Stimulated activated naive CD8-positive, alpha-beta T cell treated with anti-CD3 and anti-CD28 coated beads, Interleukin-15, amount 100 ng/mL, for 72 hours (primary cell): Measurements from ENCODE around the gene POFUT1.
A peak's percentile ranks its signal among the peaks of the same experiment; 100 is the strongest.
"Not testable (repeated sequence)": the region's sequence is repeated elsewhere in the genome, so short reads cannot be mapped to it uniquely, and the experiment has no call there.

Experiments used
- ATAC-seq: fragments of 150-1000 bp; cut with Tn5 transposase; 2 replicates; pipeline ENCODE4 v1.10.0; 2021; ENCODE audit warnings: mild to moderate bottlenecking, moderate library complexity
- DNase-seq, 2 donors: peaks; one replicate each; pipeline ENCODE4 v3.0.0; 2021 to 2022
- H3K27ac Mint-ChIP-seq, 2 donors: one replicate each; pipeline ENCODE4 v1.8.0; 2022; ENCODE audit warnings: mild to moderate bottlenecking in 2 of 2, mixed read lengths in 2 of 2, moderate library complexity in 2 of 2
- H3K27me3 Mint-ChIP-seq: one replicate; pipeline ENCODE4 v1.8.0; 2022; ENCODE audit warnings: mixed read lengths
- H3K4me1 Mint-ChIP-seq: one replicate; pipeline ENCODE4 v1.8.0; 2022; ENCODE audit warnings: mild to moderate bottlenecking, mixed read lengths
- H3K4me3 Mint-ChIP-seq, 2 donors: one replicate each; pipeline ENCODE4 v1.8.0; 2022; ENCODE audit warnings: mild to moderate bottlenecking in 2 of 2, mixed read lengths in 2 of 2, moderate library complexity in 1 of 2
- H3K9me3 Mint-ChIP-seq, 2 donors: one replicate each; pipeline ENCODE4 v1.8.0; 2022; ENCODE audit warnings: mixed read lengths in 2 of 2

POFUT1 gene

DNA sequence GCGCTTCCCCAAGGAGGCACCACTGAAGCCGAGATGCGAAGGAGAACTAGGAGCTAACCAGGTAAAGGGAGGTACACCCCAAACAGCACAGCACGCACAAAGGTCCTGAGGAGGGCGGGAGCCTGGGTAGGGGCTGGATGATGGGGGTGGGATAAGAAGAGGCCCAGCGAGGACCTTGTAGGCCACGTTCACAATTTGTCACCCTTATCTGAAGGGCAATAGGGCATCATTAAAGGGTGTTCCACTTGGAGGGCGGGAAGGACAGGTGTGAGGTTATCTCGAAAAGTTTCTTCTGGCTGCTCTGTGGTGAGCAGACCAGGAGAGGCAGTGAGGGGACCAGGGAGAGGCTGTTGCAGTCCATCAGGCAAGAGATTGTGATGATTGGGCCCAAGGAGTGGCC is 25.6 kb downstream of the POFUT1 start:
- no peaks in the 10 kb centered on the region for H3K9me3 Mint-ChIP-seq
- no peak for DNase-seq
- H3K27ac Mint-ChIP-seq, result peak overlapping the region; percentile 97 to 99
- no peak for ATAC-seq
- H3K4me1 Mint-ChIP-seq, result peaks cover 61% of the 10 kb centered on the region
- peak overlapping the region; percentile 77 to 85 for H3K4me3 Mint-ChIP-seq
- H3K27me3 Mint-ChIP-seq, result no peaks in the 10 kb centered on the region

DNA sequence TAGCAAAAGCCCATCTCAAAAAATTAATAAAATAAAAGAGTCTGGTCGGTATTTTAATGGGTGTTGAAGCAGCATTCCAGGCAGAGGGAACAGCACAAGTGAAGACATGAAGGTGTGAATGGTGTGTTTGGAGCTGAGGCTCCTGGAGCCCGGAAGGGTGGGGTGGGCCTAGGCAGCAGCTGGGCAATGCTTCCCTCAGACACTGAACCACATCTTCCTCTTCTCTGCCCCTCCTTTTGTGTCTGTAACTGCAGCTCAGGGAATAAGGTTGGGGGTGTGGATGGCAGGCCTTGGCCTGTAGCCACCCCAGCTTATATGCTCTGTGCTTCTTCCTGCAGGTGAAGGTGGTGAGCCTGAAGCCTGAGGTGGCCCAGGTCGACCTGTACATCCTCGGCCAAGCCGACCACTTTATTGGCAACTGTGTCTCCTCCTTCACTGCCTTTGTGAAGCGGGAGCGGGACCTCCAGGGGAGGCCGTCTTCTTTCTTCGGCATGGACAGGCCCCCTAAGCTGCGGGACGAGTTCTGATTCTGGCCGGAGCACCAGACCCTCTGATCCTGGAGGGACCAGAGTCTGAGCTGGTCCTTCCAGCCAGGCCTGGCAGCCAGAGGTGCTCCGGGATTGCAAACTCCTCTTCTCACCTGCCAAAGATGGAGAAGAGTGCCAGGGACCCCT is 26.6 kb downstream of the POFUT1 start:
- no peak for ATAC-seq
- Mint-ChIP-seq H3K27ac (peak overlapping the region; percentile 69 to 84), H3K4me1 (peaks cover 66% of the 10 kb centered on the region), H3K27me3 (no peaks in the 10 kb centered on the region), H3K4me3 (no peak overlapping the region), H3K9me3 (no peaks in the 10 kb centered on the region)
- DNase-seq, result no peak

DNA sequence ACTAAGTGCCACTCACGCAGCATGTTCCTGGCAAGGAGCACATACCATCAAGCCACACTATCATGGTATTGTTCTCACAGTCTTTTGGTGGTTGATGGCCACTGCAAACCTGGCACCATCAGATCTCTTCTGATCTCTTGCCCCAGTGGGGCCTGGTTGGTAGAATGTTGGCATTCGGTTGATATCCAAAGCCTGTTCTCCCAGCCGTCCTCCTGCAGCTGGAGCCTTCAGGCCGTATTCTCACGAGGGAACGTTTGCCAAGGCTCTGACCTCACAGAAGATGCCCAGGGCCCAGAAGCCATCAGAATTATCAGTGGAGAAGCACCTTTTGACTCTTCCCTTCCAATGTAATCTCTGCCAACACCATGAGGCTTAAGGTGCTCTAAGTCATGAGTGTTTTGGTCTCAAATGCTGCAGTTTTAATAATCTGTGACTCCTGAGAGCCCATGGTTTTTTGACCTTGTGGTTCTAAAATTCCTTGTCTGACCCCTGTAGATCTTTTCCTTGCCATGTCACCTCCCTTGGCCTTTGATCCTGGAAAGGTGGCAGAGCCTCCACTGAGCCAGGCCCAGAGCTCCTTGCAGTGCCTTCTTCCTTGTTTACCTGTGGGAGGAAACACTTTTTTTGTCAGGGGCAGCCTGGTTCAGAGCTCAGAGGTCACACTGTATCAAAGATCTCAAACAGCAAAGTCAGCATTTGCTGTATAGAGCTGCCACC is 27.8 kb downstream of the POFUT1 start:
- Mint-ChIP-seq H3K27me3 (no peaks in the 10 kb centered on the region), H3K4me3 (no peak overlapping the region), H3K4me1 (peaks cover 77% of the 10 kb centered on the region), H3K9me3 (no peaks in the 10 kb centered on the region), H3K27ac (peak overlapping the region; percentile 90 to 94)
- DNase-seq (no peak), ATAC-seq (no peak)

DNA sequence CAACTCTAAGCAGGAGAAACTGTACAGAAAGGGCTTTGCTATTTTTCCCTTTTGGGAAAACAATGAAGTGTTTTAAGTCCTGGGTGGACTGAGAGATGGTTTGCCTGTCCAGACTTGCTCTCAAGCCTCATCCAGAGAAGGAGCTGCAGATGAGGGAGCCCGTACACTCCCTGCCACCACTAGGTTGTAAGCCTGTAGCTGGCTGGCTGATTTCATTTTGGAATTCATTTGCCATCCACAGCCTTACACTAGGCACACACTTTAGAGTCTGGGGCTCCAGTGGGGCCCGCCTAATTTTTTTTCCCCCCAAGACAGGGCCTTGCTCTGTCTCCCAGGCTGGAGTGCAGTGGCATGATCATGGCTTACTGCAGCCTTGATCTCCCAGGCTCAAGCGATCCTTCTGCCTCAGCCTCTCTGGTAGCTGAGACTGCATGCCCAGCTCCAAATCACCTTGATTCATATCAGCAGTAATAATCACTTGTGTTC is 28.4 kb downstream of the POFUT1 start:
- Mint-ChIP-seq H3K27me3 (no peaks in the 10 kb centered on the region), H3K27ac (peak overlapping the region; percentile 87 to 94), H3K4me3 (no peak overlapping the region), H3K4me1 (peaks cover 77% of the 10 kb centered on the region), H3K9me3 (no peaks in the 10 kb centered on the region)
- DNase-seq, result no peak
- ATAC-seq, result no peak

DNA sequence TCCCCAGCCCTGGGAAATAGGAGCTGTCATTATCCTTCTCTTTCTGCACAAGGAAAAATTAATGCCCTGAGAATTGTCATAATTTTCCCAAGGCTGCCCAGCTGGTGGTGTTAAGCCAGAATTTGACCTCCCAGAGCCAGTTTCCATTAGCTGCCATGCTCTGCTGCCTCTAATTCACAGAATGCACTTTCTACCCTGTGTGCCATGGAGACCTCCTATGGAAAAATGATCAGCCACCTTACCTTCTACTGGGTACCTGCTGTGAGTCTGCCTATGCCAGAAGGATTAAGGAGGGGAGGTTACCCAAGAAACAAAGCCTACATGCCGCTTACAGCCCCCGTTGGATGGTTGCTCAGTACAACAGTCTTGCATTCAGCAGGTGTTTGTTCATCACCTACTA is 29.1 kb downstream of the POFUT1 start:
- H3K4me1 Mint-ChIP-seq, result peaks cover 77% of the 10 kb centered on the region
- H3K27ac Mint-ChIP-seq, result no peak overlapping the region
- H3K27me3 Mint-ChIP-seq, result no peaks in the 10 kb centered on the region
- H3K4me3 Mint-ChIP-seq, result no peak overlapping the region
- ATAC-seq, result no peak
- DNase-seq, result no peak
- no peaks in the 10 kb centered on the region for H3K9me3 Mint-ChIP-seq

DNA sequence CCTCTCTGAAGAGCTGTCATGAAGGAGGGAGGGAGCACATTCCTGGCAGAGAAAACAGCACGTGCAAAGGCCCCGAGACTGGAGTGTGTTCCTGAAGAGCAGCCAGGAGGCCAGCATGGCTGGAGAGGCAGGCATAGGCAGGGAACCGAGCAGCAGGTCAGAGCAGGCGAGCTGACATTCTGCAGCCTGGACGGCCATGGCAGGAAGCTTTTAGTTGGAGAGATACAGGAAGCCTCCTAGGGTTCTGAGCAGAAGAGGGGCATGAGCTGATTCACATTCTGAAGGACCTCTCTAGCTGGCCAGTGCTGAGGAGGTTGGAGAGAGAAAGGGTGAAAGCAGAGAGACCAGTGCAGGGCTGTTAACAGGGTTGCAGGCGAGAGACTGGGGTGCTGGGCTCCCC is 29.7 kb downstream of the POFUT1 start:
- peak overlapping the region in 1 of 2 donors; percentile 24 for H3K27ac Mint-ChIP-seq

DNA sequence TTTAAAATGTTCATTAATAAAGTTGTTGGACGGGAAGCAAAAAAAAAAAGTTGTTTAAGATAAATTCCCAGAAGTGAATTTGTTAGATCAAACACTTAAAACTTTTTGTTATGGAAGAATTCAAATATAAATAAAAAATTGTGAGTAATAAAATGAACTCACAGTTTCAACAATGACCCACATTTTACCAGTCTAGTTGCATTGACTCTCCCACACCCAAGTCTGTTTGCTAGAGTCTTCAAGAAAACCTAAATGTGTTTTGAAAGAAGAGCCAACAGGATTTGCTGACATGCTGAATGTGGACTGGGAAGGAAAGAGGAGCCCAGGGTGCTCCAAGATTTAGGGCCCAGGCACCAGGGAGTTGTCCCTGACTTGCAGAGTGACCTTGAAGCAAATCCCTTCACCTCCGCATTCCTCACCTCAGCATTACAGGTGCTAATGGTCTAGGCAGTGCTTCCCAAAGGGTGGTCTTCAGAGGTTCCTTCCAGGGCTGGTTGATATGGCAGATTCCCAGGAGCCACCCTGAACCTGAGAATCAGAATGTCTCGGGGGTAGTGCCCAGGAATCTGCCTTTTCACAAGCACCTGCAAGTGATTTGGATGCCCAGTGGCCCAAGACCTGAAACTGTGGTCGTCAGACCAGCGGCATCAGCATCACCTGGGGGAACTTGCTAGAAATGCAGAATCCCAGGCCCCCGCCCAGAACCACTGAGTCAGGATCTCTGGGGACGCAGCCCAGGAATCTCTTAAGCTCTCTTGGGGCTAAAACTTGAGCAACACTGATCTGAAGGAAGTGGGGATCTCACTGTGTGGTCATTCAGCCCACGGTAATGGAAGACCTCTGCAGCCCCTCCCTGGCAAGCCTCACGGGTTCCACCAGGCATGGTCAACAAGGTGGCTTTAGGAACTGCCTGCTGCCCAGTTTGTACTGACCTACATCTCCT is 31.1 kb downstream of the POFUT1 start:
- Mint-ChIP-seq H3K4me3 (no peak overlapping the region), H3K9me3 (no peaks in the 10 kb centered on the region), H3K4me1 (peaks cover 58% of the 10 kb centered on the region), H3K27ac (no peak overlapping the region), H3K27me3 (no peaks in the 10 kb centered on the region)
- no peak for ATAC-seq
- no peak for DNase-seq

More for the DNA sequence above, 29.7 kb downstream of the POFUT1 start:
- DNase-seq (no peak), ATAC-seq (no peak)
- H3K27me3 Mint-ChIP-seq, result no peaks in the 10 kb centered on the region
- H3K4me3 Mint-ChIP-seq, result no peak overlapping the region
- peaks cover 71% of the 10 kb centered on the region for H3K4me1 Mint-ChIP-seq
- no peaks in the 10 kb centered on the region for H3K9me3 Mint-ChIP-seq

DNA sequence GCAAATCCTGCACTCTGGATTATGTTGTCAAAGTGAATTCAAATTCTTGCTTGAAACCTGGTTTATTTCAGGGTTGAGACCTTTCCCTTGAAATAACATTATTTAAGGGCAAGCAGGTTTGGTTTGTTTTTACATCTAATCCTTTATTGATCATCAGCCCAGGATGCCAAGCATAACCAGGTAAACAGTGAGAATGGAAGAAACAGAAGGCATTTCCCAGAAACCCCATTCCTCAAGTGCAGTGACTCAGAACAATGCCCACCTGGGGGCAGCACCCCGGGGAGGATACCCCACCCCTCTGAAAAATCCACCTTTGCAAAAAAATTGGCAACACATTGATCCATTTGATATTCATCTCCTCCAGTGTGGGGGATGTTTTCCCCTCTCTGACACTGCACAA is 32.5 kb downstream of the POFUT1 start:
- Mint-ChIP-seq H3K4me1 (peaks cover 56% of the 10 kb centered on the region), H3K4me3 (peak overlapping the region in 1 of 2 donors; percentile 53), H3K9me3 (no peaks in the 10 kb centered on the region), H3K27me3 (no peaks in the 10 kb centered on the region), H3K27ac (peak overlapping the region; percentile 44 to 48)
- ATAC-seq (no peak), DNase-seq (no peak)

DNA sequence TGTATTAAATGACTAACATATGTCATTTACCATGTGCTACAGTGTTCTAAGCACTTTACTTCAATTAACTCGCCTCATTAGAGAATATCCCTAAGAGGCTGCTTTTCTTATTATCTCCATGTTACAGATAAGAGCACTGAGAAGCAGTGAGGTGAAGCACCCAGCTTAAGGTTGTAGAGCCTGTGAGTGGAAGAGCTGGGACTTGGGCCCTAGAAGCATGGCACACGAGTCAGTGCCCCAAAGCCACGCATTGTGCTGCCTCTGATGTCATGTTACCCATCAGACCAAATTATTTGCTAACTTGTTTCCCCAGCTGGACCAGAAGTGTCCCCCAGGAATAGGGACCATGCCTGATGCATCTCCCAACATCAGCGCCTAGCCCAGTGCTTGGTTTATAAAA is 34.1 kb downstream of the POFUT1 start:
- ATAC-seq, result no peak
- Mint-ChIP-seq H3K27me3 (no peaks in the 10 kb centered on the region), H3K4me3 (no peak overlapping the region), H3K4me1 (peaks cover 55% of the 10 kb centered on the region), H3K27ac (no peak overlapping the region), H3K9me3 (no peaks in the 10 kb centered on the region)
- DNase-seq, result no peak

DNA sequence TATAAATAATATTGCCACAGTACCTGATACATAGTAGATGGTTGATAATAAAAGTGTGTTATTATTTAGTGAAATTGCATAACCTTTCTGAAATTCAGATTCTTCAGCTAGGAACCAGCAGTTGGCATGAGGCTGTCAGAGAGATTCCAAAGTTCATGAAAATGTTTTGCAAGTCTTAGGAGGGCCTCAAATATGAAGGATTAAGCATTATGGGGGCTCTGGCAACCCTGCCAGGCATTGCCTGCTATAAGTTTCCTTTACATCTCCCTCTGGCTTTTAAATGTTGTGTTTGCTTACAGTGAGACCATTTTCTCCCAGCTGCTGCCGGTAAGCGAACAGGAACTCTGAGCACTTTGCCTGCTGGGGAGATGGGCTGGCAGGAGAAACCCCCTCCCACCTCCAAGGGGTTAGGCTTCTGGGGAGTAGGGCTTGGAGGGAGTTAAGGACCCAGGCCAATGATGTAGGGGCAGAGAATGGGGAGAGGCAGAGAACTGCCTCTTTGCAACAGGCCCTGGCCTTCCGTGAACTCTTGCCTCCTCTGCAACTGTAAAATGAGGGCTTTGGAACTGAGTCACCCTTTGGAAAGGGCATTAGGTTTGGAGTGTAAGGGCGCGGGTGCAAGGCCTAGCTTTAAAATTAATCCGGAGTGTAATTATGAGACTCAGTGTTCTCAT is 36.6 kb downstream of the POFUT1 start:
- peak overlapping the region; percentile 52 to 59 for H3K27ac Mint-ChIP-seq
- no peaks in the 10 kb centered on the region for H3K27me3 Mint-ChIP-seq
- peaks cover 52% of the 10 kb centered on the region for H3K4me1 Mint-ChIP-seq
- ATAC-seq, result no peak
- H3K9me3 Mint-ChIP-seq, result no peaks in the 10 kb centered on the region
- no peak overlapping the region for H3K4me3 Mint-ChIP-seq
- DNase-seq, result no peak

DNA sequence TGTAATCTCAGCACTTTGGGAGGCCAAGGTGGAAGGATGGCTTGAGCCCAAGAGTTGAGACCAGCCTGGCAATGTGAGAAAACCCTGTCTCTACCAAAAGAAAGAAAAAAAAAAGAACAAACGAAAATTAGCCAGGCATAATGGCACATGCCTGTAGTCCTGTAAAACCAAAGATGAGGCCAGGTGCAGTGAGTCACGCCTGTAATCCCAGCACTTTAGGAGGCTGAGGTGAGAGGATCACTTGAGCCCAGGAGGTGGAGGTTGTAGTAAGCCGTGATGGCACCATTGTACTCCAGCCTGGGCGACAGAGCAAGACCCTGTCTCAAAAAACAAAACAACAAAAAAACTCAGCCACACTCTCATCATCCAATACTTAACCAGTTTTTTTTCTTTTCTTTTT is 37.3 kb downstream of the POFUT1 start:
- DNase-seq (no peak), ATAC-seq (no peak)
- Mint-ChIP-seq H3K9me3 (no peaks in the 10 kb centered on the region), H3K4me3 (no peak overlapping the region), H3K27ac (peak overlapping the region in 1 of 2 donors; percentile 52), H3K27me3 (no peaks in the 10 kb centered on the region), H3K4me1 (peaks cover 51% of the 10 kb centered on the region)

DNA sequence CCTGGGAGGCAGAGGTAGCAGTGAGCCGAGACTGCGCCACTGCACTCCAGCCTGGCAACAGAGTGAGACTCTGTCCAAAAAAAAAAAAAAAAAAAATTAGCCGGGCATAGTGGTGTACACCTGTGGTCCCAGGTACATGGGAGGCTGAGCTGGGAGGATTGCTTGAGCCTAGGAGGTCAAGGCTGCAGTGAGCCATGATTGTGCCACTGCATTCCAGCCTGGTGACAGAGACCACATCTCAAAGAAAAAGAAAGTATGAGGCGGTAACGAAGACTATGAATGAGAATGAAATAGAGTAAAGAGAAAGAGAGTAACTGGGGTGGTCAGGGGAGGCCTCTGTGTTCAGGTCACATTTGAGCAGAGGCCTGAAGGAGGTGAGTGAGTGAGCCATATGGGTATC is 38.5 kb downstream of the POFUT1 start:
- H3K9me3 Mint-ChIP-seq, ATAC-seq, H3K27ac Mint-ChIP-seq, H3K4me3 Mint-ChIP-seq, H3K27me3 Mint-ChIP-seq, DNase-seq: not testable (repeated sequence)
- peaks cover 44% of the 10 kb centered on the region for H3K4me1 Mint-ChIP-seq

GRCh38 chr20:32248043-32248442 is 40.4 kb downstream of the POFUT1 start:
- peaks cover 56% of the 10 kb centered on the region for H3K4me1 Mint-ChIP-seq
- ATAC-seq (no peak), DNase-seq (no peak)
- no peak overlapping the region for H3K4me3 Mint-ChIP-seq
- H3K27ac Mint-ChIP-seq, result peak overlapping the region; percentile 38 to 52
- H3K9me3 Mint-ChIP-seq, result peaks cover 4 to 8% of the 10 kb centered on the region in 2 donors
- no peaks in the 10 kb centered on the region for H3K27me3 Mint-ChIP-seq

- Mint-ChIP-seq H3K4me3 (peak overlapping the region; percentile 20 to 31), H3K9me3 (peaks cover 4 to 16% of the 10 kb centered on the region in 2 donors), H3K4me1 (peaks cover 63% of the 10 kb centered on the region), H3K27me3 (no peaks in the 10 kb centered on the region), H3K27ac (peak overlapping the region; percentile 77 to 90)
- peak; percentile 85 for ATAC-seq
- DNase-seq, result peak; percentile 51 to 73
Measured at GRCh38 chr20:32249030-32249738, 41.5 kb downstream of the POFUT1 start.
